Parathyroid adenoma (tissue), 2 donors: ENCODE measurements around the gene TMEM192.
"Not testable (repeated sequence)": the region's sequence is repeated elsewhere in the genome, so short reads cannot be mapped to it uniquely, and the experiment has no call there.

ENCODE experiments used
- H2AFZ ChIP-seq: fragments of 300-600 bp; sonication (generic); one replicate; pipeline ENCODE4 v1.7.0; 2017; ENCODE audit warnings: antibody characterized with exemption, mild to moderate bottlenecking
- H3K27ac ChIP-seq: fragments of 300-600 bp; sonication (generic); one replicate; pipeline ENCODE4 v1.7.0; 2017
- H3K27me3 ChIP-seq: fragments of 300-600 bp; sonication (generic); one replicate; pipeline ENCODE4 v1.7.0; 2017; ENCODE audit warnings: low read length; ENCODE audit not compliant: control insufficient read depth, insufficient read depth
- H3K36me3 ChIP-seq: fragments of 300-600 bp; sonication (generic); one replicate; pipeline ENCODE4 v1.7.0; 2017; ENCODE audit warnings: low read length; ENCODE audit not compliant: control insufficient read depth, insufficient read depth
- H3K4me1 ChIP-seq: fragments of 300-600 bp; sonication (generic); one replicate; pipeline ENCODE4 v1.7.0; 2017; ENCODE audit warnings: control low read depth
- H3K4me2 ChIP-seq: fragments of 300-600 bp; sonication (generic); one replicate; pipeline ENCODE4 v1.7.0; 2017; ENCODE audit warnings: low read length
- H3K4me3 ChIP-seq: fragments of 300-600 bp; sonication (generic); one replicate; pipeline ENCODE4 v1.7.0; 2017; ENCODE audit warnings: low read depth, low read length
- H3K79me2 ChIP-seq: fragments of 300-600 bp; sonication (generic); one replicate; pipeline ENCODE4 v1.7.0; 2017; ENCODE audit warnings: control low read depth
- H3K9ac ChIP-seq: fragments of 300-600 bp; sonication (generic); one replicate; pipeline ENCODE4 v1.7.0; 2017; ENCODE audit warnings: mild to moderate bottlenecking
- H3K9me3 ChIP-seq: fragments of 300-600 bp; sonication (generic); one replicate; pipeline ENCODE4 v1.7.0; 2017; ENCODE audit warnings: low read length; ENCODE audit not compliant: control insufficient read depth
- TF ChIP-seq, protein P1 (sequence below): fragments of 300-600 bp; sonication (generic); IDR thresholded peaks from one replicate; pipeline ENCODE4 v1.7.0; 2017; ENCODE audit warnings: antibody characterized with exemption, mild to moderate bottlenecking
- donor health status: primary hyperparathyroidism.

TMEM192 gene

DNA sequence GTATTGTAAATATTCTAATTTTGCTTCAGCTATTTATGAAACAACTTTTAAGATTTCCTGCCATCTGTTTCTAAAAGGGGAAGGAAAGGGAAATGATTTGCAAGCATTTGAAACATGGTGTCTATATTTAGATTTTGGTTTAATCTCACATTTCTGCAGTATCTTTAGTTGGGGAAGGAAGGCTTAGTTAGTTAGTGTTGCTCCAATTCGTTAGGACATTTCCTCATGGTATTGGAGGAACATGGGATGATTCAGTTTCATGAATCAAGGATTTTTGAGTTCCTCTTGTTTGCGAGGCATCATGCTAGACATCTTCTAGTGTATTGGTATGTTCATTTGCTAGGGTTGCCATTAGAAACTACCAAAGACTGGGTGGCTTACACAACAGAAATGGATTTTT lies 20.5 kb upstream of the TMEM192 start:
- H3K4me2 ChIP-seq = no peak overlapping the region
- H3K36me3 ChIP-seq = no peaks in the 10 kb centered on the region
- TF ChIP-seq, protein P1, sequence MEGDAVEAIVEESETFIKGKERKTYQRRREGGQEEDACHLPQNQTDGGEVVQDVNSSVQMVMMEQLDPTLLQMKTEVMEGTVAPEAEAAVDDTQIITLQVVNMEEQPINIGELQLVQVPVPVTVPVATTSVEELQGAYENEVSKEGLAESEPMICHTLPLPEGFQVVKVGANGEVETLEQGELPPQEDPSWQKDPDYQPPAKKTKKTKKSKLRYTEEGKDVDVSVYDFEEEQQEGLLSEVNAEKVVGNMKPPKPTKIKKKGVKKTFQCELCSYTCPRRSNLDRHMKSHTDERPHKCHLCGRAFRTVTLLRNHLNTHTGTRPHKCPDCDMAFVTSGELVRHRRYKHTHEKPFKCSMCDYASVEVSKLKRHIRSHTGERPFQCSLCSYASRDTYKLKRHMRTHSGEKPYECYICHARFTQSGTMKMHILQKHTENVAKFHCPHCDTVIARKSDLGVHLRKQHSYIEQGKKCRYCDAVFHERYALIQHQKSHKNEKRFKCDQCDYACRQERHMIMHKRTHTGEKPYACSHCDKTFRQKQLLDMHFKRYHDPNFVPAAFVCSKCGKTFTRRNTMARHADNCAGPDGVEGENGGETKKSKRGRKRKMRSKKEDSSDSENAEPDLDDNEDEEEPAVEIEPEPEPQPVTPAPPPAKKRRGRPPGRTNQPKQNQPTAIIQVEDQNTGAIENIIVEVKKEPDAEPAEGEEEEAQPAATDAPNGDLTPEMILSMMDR = no peak
- no peaks in the 10 kb centered on the region for H3K27me3 ChIP-seq
- H2AFZ ChIP-seq = no peak overlapping the region
- no peaks in the 10 kb centered on the region for H3K9me3 ChIP-seq
- H3K9ac ChIP-seq = no peak overlapping the region
- H3K4me1 ChIP-seq = no peaks in the 10 kb centered on the region
- no peaks in the 10 kb centered on the region for H3K79me2 ChIP-seq
- H3K4me3 ChIP-seq = no peak overlapping the region
- H3K27ac ChIP-seq = no peak overlapping the region

DNA sequence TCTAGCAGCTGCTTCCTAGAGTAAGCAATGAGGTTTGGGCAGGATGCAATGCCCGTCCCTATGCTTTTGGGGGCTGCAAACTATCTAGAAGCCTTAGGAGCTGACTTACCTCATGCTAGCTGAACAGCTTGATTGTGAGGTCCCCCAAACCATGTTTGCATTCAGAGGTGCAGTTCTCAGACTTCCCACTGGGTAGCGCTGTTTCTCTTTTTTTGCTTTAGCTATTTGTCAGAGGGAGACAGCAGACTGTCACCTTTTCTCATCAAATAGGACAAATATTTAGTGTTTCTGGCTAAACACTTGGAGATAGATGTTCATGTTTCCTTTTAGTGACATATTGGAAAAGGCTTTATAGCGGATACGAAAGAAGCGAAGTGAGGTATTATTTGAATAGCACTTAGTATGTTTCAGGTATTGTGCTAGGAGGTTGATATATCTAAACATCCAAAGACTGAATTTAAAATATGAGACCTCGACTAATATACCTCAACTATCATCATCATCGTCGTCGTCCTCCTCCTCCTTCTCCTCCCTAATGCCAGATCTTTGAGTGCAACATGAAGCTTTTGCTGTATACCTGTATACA lies 18.7 kb upstream of the TMEM192 start:
- Histone ChIP-seq H3K4me3 (no peak overlapping the region), H3K36me3 (no peaks in the 10 kb centered on the region), H3K4me2 (no peak overlapping the region), H3K79me2 (no peaks in the 10 kb centered on the region), H3K27ac (no peak overlapping the region), H3K9me3 (no peaks in the 10 kb centered on the region), H3K4me1 (no peaks in the 10 kb centered on the region), H3K9ac (no peak overlapping the region), H3K27me3 (no peaks in the 10 kb centered on the region), H2AFZ (peak overlapping the region; percentile 38)
- TF ChIP-seq, protein P1 = peak; percentile 77

GRCh38 chr4:165129924-165130323 lies 17.3 kb upstream of the TMEM192 start:
- no peaks in the 10 kb centered on the region for H3K4me1 ChIP-seq
- no peak overlapping the region for H3K27ac ChIP-seq
- no peak overlapping the region for H3K4me2 ChIP-seq
- no peaks in the 10 kb centered on the region for H3K27me3 ChIP-seq
- no peaks in the 10 kb centered on the region for H3K79me2 ChIP-seq
- H3K9ac ChIP-seq = no peak overlapping the region
- TF ChIP-seq, protein P1 = no peak
- no peak overlapping the region for H2AFZ ChIP-seq
- H3K4me3 ChIP-seq = no peak overlapping the region
- H3K9me3 ChIP-seq = no peaks in the 10 kb centered on the region
- H3K36me3 ChIP-seq = no peaks in the 10 kb centered on the region

DNA sequence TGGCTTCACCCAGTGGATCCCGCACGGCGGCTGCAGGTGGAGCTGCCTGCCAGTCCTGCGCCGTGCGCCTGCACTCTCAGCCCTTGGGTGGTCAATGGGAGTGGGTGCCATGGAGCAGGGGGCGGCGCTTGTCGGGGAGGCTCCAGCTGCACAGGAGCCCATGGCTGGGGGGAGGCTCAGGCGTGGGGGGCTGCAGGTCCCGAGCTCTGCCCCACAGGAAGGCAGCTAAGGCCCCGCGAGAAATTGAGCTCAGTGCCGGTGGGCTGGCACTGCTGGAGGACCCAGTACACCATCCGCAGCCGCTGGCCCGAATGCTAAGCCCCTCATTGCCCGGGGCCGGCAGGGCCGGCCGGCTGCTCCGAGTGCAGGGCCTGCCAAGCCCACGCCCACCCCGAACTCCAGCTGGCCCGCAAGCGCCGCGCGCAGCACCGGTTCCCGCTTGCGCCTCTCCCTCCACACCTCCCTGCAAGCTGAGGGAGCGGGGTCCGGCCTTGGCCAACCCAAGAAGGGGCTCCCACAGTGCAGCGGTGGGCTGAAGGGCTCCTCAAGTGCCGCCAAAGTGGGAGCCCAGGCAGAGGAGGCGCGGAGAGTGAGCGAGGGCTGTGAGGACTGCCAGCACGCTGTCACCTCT lies 13.3 kb upstream of the TMEM192 start:
- H3K27me3 ChIP-seq, H3K79me2 ChIP-seq: not testable (repeated sequence)

GRCh38 chr4:165124488-165124887 lies 11.8 kb upstream of the TMEM192 start:
- no peak overlapping the region for H2AFZ ChIP-seq
- no peak overlapping the region for H3K9ac ChIP-seq
- TF ChIP-seq, protein P1 = no peak
- no peaks in the 10 kb centered on the region for H3K4me1 ChIP-seq
- no peaks in the 10 kb centered on the region for H3K9me3 ChIP-seq
- no peak overlapping the region for H3K4me3 ChIP-seq
- no peaks in the 10 kb centered on the region for H3K36me3 ChIP-seq
- H3K27ac ChIP-seq = no peak overlapping the region
- H3K27me3 ChIP-seq = no peaks in the 10 kb centered on the region
- H3K79me2 ChIP-seq = no peaks in the 10 kb centered on the region
- no peak overlapping the region for H3K4me2 ChIP-seq

More for the DNA sequence above, 13.3 kb upstream of the TMEM192 start:
- not testable (repeated sequence) for H3K36me3 ChIP-seq, H3K4me3 ChIP-seq, H3K9ac ChIP-seq, H2AFZ ChIP-seq, H3K4me2 ChIP-seq, H3K4me1 ChIP-seq, H3K9me3 ChIP-seq, H3K27ac ChIP-seq
